CD4-positive, CD25-positive, alpha-beta regulatory T cell (primary cell): ENCODE measurements around the gene CREB3L2. TPM values are rescaled to one million over a fixed set of nuclear protein-coding genes. Genes with fewer than 3 reads are reported as not detected.

ENCODE experiments used
- ATAC-seq, 2 donors: fragments of 150-1000 bp; cut with Tn5 transposase; one replicate each; pipeline ENCODE4 v1.10.0; 2021; ENCODE audit warnings: low read depth in 2 of 2, moderate number of reproducible peaks in 2 of 2, moderate library complexity in 1 of 2
- DNase-seq, 3 donors: peaks; one replicate each; pipeline versions ENCODE4 v3.0.0 to v3.0.0-alpha.2; 2012 to 2022; ENCODE audit warnings: mixed read lengths in 1 of 3
- H3K27ac ChIP-seq: one replicate; pipeline ENCODE4 v1.7.0; 2013; ENCODE audit warnings: mild to moderate bottlenecking, low read length; ENCODE audit not compliant: insufficient read depth, poor library complexity, severe bottlenecking
- H3K27me3 ChIP-seq: one replicate; pipeline ENCODE4 v1.7.0; 2013; ENCODE audit warnings: low read length; ENCODE audit not compliant: control insufficient read depth, insufficient read depth
- H3K36me3 ChIP-seq: one replicate; pipeline ENCODE4 v1.7.0; 2013; ENCODE audit warnings: mild to moderate bottlenecking, low read length, moderate library complexity; ENCODE audit not compliant: control insufficient read depth, insufficient read depth
- H3K4me1 ChIP-seq: 2 replicates; pipeline ENCODE4 v1.7.0; 2013; ENCODE audit warnings: mild to moderate bottlenecking, low read length; ENCODE audit not compliant: insufficient read depth, control insufficient read depth, poor library complexity, severe bottlenecking
- H3K4me3 ChIP-seq: one replicate; pipeline ENCODE4 v1.7.0; 2013; ENCODE audit warnings: low read depth, mild to moderate bottlenecking, low read length, moderate library complexity
- H3K9me3 ChIP-seq, 2 experiments: 1 replicate in 1 of 2; 2 replicates in 1 of 2; pipeline ENCODE4 v1.7.0; 2013; ENCODE audit warnings: low read length in 2 of 2, mild to moderate bottlenecking in 1 of 2, moderate library complexity in 1 of 2; ENCODE audit not compliant: control insufficient read depth in 2 of 2
- H3K27ac Mint-ChIP-seq, 3 donors: one replicate each; pipeline ENCODE4 v1.8.0; 2020 to 2022; ENCODE audit warnings: mild to moderate bottlenecking in 3 of 3, mixed read lengths in 3 of 3, moderate library complexity in 2 of 3
- H3K27me3 Mint-ChIP-seq: one replicate; pipeline ENCODE4 v1.8.0; 2022; ENCODE audit warnings: mild to moderate bottlenecking, mixed read lengths
- H3K36me3 Mint-ChIP-seq: one replicate; pipeline ENCODE4 v1.8.0; 2020; ENCODE audit warnings: mixed read lengths
- H3K4me1 Mint-ChIP-seq, 4 donors: one replicate each; pipeline ENCODE4 v1.8.0; 2020 to 2022; ENCODE audit warnings: mixed read lengths in 4 of 4, mild to moderate bottlenecking in 1 of 4
- H3K4me3 Mint-ChIP-seq, 4 donors: one replicate each; pipeline ENCODE4 v1.8.0; 2020 to 2022; ENCODE audit warnings: mild to moderate bottlenecking in 4 of 4, mixed read lengths in 4 of 4, moderate library complexity in 3 of 4
- H3K9me3 Mint-ChIP-seq, 7 donors: one replicate each; pipeline ENCODE4 v1.8.0; 2020 to 2022; ENCODE audit warnings: mixed read lengths in 7 of 7, mild to moderate bottlenecking in 3 of 7, moderate library complexity in 2 of 7
- polyA plus RNA-seq, 4 donors: library from polyadenylated mRNA; unstranded; fragments of 300-500 nt; fragmentation: Illumina TruSeq; gene quantifications; one replicate each; pipeline ENCODE4 v1.2.3, GENCODE V29; 2021
- total RNA-seq: library from RNA; stranded (reverse); gene quantifications from one replicate; pipeline ENCODE4 v1.2.3, GENCODE V29; 2022

The CREB3L2 gene
- total and polyA plus RNA-seq, 5 donors from 2014 or later, result 12.0 to 27.3 (median 15.9) TPM

GRCh38 chr7:137903382-137904169, 98.3 kb downstream of the CREB3L2 start:
- no peak overlapping the region for H3K4me3 Mint-ChIP-seq
- peak overlapping the region; percentile 74 to 91 (median 86) for H3K27ac Mint-ChIP-seq
- H3K27me3 Mint-ChIP-seq, result no peaks in the 10 kb centered on the region
- ATAC-seq (peak; percentile 66 to 70), DNase-seq (peak; percentile 52 to 80 (median 73))
- Histone ChIP-seq H3K4me3 (no peak overlapping the region), H3K9me3 (no peaks in the 10 kb centered on the region), H3K27ac (no peak overlapping the region), H3K27me3 (no peaks in the 10 kb centered on the region), H3K36me3 (peaks cover 58% of the 10 kb centered on the region), H3K4me1 (peaks cover 6% of the 10 kb centered on the region)
- peaks cover 52% of the 10 kb centered on the region for H3K36me3 Mint-ChIP-seq
- H3K4me1 Mint-ChIP-seq, result peaks cover 4 to 19% (median 11%) of the 10 kb centered on the region in 4 donors
- no peaks in the 10 kb centered on the region for H3K9me3 Mint-ChIP-seq

- DNase-seq (no peak), ATAC-seq (no peak)
- H3K9me3 ChIP-seq, result no peaks in the 10 kb centered on the region
- no peak overlapping the region for H3K4me3 ChIP-seq
- peaks cover 6% of the 10 kb centered on the region for H3K4me1 ChIP-seq
- Mint-ChIP-seq H3K9me3 (no peaks in the 10 kb centered on the region), H3K27ac (no peak overlapping the region), H3K4me3 (no peak overlapping the region), H3K4me1 (peaks cover 0 to 20% (median 14%) of the 10 kb centered on the region in 4 donors), H3K36me3 (peaks cover 48% of the 10 kb centered on the region), H3K27me3 (no peaks in the 10 kb centered on the region)
- H3K36me3 ChIP-seq, result peaks cover 48% of the 10 kb centered on the region
- no peaks in the 10 kb centered on the region for H3K27me3 ChIP-seq
- H3K27ac ChIP-seq, result no peak overlapping the region
Observed at GRCh38 chr7:137900137-137900536, 101.7 kb downstream of the CREB3L2 start.

- ATAC-seq, result peak; percentile 91 to 92
- peaks cover 51% of the 10 kb centered on the region for H3K36me3 Mint-ChIP-seq
- H3K27ac Mint-ChIP-seq, result peak overlapping the region; percentile 68 to 88 (median 69)
- Histone ChIP-seq H3K4me1 (peaks cover 6% of the 10 kb centered on the region), H3K27ac (peak overlapping the region; percentile 18), H3K36me3 (peaks cover 49% of the 10 kb centered on the region), H3K27me3 (no peaks in the 10 kb centered on the region), H3K9me3 (no peaks in the 10 kb centered on the region), H3K4me3 (peak overlapping the region; percentile 45)
- H3K9me3 Mint-ChIP-seq, result no peaks in the 10 kb centered on the region
- peak; percentile 56 to 73 (median 65) for DNase-seq
- no peaks in the 10 kb centered on the region for H3K27me3 Mint-ChIP-seq
- H3K4me1 Mint-ChIP-seq, result peaks cover 0 to 20% (median 14%) of the 10 kb centered on the region in 4 donors
- peak overlapping the region in 2 of 4 donors; percentile 60 to 77 for H3K4me3 Mint-ChIP-seq
Observed at GRCh38 chr7:137898839-137899721, 102.8 kb downstream of the CREB3L2 start.

- DNase-seq (no peak), ATAC-seq (no peak)
- Mint-ChIP-seq H3K27ac (peak overlapping the region in 1 of 3 donors; percentile 92), H3K36me3 (peaks cover 51% of the 10 kb centered on the region), H3K4me3 (no peak overlapping the region), H3K9me3 (no peaks in the 10 kb centered on the region), H3K4me1 (peaks cover 0 to 13% (median 10%) of the 10 kb centered on the region in 4 donors), H3K27me3 (no peaks in the 10 kb centered on the region)
- peaks cover 48% of the 10 kb centered on the region for H3K36me3 ChIP-seq
- H3K4me3 ChIP-seq, result no peak overlapping the region
- no peaks in the 10 kb centered on the region for H3K27me3 ChIP-seq
- H3K27ac ChIP-seq, result no peak overlapping the region
- peaks cover 4% of the 10 kb centered on the region for H3K4me1 ChIP-seq
- no peaks in the 10 kb centered on the region for H3K9me3 ChIP-seq
Observed at GRCh38 chr7:137895301-137896221, 106.3 kb downstream of the CREB3L2 start.

- Histone ChIP-seq H3K27ac (no peak overlapping the region), H3K27me3 (no peaks in the 10 kb centered on the region), H3K4me3 (no peak overlapping the region), H3K4me1 (no peaks in the 10 kb centered on the region), H3K36me3 (peaks cover 36% of the 10 kb centered on the region), H3K9me3 (no peaks in the 10 kb centered on the region)
- Mint-ChIP-seq H3K4me3 (no peak overlapping the region), H3K9me3 (no peaks in the 10 kb centered on the region), H3K4me1 (peaks cover 0 to 6% (median under 1%) of the 10 kb centered on the region in 4 donors), H3K27me3 (no peaks in the 10 kb centered on the region), H3K36me3 (peaks cover 44% of the 10 kb centered on the region), H3K27ac (no peak overlapping the region)
- ATAC-seq (no peak), DNase-seq (no peak)
Observed at GRCh38 chr7:137893143-137893742, 108.6 kb downstream of the CREB3L2 start.

GRCh38 chr7:137891016-137891655, 110.8 kb downstream of the CREB3L2 start:
- no peak overlapping the region for H3K27ac ChIP-seq
- ATAC-seq, result no peak
- Mint-ChIP-seq H3K36me3 (peaks cover 34% of the 10 kb centered on the region), H3K4me1 (peaks cover 0 to 6% (median 0%) of the 10 kb centered on the region in 4 donors), H3K27me3 (no peaks in the 10 kb centered on the region), H3K4me3 (no peak overlapping the region), H3K9me3 (no peaks in the 10 kb centered on the region), H3K27ac (no peak overlapping the region)
- H3K36me3 ChIP-seq, result peaks cover 34% of the 10 kb centered on the region
- no peak overlapping the region for H3K4me3 ChIP-seq
- no peak for DNase-seq
- H3K9me3 ChIP-seq, result no peaks in the 10 kb centered on the region
- H3K27me3 ChIP-seq, result no peaks in the 10 kb centered on the region
- H3K4me1 ChIP-seq, result no peaks in the 10 kb centered on the region
